GM21515 (cell line): ENCODE results near the gene KLRC2.
"Not testable (repeated sequence)": the region's sequence is repeated elsewhere in the genome, so short reads cannot be mapped to it uniquely, and the experiment has no call there.

Source experiments
- ATAC-seq: cut with Tn5 transposase; IDR thresholded peaks from one replicate; pipeline ENCODE4 v1.9.1; 2021; ENCODE audit not compliant: unreplicated experiment

Gene KLRC2

DNA sequence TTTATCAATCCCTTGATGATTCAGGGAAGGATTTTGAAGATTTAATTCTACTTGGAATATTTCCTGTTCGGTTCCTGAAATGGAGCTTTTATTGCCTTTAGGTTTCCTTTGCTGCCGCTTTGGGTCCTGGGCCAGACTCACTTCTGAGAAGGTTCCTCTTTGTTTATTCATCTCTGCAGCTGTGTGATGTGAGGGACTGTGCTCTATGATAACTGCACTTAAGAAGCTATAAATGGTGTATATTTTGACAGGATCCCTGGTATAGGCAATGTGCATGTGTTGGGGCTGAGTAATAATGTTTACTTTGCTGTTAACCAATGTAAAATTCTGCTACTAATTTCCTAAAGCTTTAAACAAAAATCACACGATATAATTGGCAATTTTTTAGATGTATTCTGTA, at the start of gene KLRC2:
TSS of gene KLRC2 (minus strand) at position 195 of the 400 bp plus-strand sequence. CDS start at position 171, 24 bp downstream.
- ATAC-seq: not testable (repeated sequence)

DNA sequence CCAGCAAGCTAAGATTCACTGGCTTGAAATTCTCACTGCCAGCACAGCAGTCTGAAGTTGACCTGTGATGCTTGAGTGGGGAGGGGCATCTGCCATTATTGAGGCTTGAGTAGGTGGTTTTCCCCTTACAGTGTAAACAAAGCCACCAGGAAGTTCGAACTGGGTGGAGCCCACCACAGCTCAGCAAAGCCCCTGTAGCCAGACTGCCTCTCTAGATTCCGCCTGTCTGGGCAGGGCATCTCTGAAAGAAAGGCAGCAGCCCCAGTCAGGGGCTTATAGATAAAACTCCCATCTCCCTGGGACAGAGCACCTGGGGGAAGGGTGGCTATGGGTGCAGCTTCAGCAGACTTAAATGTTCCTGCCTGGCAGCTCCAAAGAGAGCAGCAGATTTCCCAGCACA, 46.1 kb upstream of the KLRC2 start:
- ATAC-seq: not testable (repeated sequence)

DNA sequence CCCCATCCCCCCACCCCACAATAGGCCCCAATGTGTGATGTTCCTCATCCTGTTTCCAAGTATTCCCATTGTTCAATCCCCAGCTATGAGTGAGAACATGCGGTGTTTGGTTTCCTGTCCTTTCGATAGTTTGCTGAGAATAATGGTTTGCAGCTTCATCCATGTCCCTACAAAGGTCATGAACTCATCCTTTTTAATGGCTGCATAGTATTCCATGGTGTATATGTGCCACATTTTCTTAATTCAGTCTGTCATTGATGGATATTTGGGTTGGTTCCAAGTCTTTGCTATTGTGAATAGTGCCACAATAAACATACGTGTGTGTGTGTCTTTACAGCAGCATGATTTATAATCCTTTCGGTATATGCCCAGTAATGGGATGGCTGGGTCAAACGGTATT, 37.0 kb upstream of the KLRC2 start:
- ATAC-seq: not testable (repeated sequence)

DNA sequence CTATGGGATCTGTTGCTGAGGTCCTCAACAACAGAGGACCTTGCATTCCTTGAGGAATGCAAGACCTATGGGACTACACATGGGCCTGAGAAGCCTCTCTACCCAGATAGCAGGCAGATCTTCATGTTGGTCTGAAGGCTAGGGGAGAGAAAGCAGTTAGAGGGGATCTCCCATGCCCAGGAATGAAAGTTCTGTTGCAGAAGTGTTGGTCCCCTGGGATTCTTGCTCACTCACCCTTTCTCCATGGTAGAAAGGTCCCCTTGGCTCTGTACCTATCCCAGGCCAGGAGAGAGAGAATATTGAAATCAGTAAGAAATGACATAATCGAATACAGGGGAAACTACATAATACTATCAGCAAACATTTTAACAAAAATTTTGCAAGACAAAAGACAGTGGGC, 33.9 kb upstream of the KLRC2 start:
- no peak for ATAC-seq

DNA sequence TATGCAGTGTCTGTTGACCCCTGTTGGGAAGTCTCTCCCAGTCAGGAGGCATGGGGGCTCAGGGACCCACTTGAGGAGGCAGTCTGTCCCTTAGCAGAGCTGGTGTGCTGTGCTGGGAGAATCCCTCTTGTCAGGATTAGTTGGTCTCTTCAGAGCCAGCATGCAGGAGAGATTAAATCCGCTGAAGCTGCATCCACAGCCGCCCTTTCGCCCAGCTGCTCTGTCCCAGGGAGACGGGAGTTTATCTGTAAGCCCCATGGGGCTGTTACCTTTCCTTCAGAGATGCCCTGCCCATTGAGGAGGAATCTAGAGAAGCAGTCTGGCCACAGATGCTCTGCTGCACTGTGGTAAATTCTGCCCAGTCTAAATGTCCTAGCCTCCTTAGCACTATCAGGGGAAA, 30.5 kb upstream of the KLRC2 start:
- ATAC-seq: no peak

DNA sequence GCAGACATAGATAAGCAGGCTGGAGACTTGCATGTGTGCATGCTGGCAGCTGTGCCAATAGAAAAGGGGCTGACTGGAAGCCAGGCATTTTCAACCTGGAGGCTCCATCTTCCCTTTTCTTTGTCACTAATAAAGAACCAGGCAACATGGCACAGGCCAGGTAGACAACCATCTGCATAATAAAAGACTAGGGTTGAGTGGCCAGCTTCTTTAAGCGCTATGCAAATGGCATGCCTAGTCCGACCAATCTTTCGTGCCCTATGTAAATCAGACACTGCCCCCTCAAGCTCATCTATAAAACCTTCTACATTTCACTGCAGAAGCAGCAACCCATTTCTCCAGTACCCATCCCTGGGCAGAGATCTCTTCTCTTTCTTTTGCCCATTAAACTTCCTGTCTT, 21.9 kb upstream of the KLRC2 start:
- ATAC-seq: no peak

DNA sequence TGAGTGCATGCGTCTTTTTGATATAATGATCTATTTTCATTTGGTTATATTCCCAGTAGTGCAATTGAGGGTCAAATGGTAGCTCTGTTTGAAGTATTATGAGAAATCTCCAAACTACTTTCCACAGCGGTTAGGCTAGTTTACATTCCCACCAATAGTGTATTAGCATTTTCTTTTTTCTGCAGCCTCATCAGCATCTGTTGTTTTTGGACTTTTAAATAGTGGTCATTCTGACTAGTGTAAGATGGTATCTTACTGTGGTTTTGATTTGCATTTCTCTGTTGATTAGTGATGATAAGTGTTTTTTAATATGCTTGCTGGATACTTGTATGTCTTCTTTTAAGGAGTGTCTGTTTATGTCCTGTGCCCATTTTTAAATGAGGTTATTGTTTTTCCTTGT, 21.0 kb upstream of the KLRC2 start:
- no peak for ATAC-seq

DNA sequence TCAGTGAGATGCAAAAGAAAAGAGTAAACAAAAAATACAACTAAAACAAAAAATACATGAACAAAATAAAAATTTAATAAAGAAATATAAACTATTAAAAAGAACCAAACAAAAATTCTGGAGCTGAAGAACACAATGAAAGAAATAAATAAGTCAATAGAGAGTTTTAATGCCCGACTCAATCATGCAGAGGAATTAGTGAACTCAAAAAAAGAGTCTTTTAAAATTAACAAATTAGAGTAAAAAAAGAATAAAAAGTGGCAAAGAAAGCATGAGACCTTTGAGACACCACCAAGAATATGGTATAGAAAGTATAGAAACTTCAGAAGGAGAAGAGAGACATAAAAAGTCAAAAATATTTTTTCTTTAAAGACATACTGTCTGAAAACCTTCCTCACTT, 20.0 kb upstream of the KLRC2 start:
- no peak for ATAC-seq

DNA sequence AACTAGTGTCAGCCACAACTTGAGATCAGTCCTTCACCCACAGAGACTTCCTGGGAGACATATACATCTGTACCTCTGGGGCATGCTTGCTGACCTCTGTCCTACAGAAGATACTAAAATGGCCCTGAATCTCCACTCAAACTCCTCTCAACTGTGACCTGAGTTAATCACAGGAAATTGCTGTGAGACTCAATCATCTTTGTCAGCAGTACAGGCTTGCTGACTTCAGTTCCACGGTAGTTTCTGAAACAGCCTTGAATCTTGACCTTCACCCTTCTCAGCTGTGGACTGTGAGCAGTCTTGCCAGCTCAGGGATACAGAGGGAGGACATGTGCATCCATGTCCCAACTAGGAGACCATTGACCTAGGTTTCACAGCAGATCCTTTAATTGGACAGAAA, 18.7 kb upstream of the KLRC2 start:
- ATAC-seq: no peak

DNA sequence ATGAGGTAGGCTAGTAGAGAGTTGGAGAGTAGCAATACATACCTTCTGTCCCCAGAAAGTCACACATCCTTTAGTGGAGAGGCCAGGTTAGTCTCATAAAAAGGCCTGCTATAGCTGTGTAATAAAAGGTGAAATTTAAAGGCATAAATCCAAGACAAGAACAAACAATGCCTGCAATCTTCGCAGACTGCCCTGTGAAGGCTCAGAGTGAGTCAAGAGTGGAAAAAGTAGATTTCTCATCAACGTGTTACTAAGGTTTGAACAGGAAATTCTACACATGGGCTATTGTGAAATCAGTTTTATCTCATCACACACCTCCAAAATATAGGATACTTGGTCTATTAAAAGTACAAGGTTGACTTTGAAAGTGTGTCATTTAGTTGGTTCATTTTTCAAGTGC, 17.3 kb upstream of the KLRC2 start, which contains the start of gene KLRC1:
TSS of gene KLRC1 (minus strand) at position 222 of the 400 bp plus-strand sequence. CDS start 2,221 bp downstream, outside the sequence.
- ATAC-seq: no peak

DNA sequence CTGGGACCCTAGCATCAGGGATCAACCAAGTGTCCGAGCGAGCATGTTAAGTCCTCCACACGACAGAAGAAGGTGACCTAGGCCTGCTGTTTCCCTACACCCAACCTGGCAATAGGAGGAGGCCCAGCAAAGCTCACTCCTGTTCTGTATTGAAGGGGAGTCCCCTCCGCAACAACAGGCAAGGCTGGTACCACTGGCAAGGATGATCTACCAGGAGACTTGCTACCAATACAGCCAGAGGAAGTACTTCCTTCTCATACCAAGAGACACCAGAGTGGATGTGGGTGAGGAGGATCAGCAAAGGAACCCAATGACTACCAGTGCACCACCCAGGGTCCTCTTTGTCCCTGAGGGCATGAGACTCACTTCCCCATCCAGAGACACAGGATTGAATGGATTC, 12.4 kb upstream of the KLRC2 start:
- no peak for ATAC-seq

DNA sequence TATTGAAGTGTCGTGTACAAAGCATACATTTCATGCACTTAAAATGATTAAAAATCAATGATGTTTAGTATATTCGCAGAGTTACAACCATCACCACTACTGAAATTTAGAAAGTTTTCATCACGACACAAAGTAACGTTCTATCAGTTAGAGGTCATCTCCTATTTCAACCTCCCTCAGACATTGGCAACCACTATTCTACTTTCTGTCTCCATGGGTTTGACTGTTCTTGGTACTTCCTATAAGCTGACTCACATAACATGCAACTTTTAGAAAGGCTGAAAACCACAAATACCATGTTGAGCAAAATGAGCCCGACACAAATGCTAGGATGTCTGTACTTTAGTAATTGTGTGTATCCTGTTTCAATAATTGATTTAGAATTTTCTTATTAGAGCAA, 10.2 kb upstream of the KLRC2 start:
- ATAC-seq: not testable (repeated sequence)

DNA sequence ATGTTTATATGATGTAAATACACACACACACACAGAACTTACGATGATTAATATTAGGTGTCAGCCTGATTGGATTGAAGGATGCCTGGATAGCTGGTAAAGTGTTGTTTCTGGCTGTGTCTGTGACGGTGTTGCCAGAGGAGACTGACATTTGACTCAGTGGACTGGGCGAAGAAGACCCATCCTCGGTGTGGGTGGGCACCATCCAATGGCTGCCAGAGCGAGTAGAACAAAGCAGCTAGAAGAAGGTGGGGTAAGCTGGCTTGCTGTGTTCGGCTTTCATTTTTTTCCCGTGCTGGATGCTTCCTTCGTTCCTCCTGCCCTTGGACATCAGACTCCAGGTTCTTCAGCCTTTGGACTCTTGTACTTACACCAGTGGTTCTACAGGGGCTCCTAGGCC, 5.3 kb upstream of the KLRC2 start:
- ATAC-seq: not testable (repeated sequence)

DNA sequence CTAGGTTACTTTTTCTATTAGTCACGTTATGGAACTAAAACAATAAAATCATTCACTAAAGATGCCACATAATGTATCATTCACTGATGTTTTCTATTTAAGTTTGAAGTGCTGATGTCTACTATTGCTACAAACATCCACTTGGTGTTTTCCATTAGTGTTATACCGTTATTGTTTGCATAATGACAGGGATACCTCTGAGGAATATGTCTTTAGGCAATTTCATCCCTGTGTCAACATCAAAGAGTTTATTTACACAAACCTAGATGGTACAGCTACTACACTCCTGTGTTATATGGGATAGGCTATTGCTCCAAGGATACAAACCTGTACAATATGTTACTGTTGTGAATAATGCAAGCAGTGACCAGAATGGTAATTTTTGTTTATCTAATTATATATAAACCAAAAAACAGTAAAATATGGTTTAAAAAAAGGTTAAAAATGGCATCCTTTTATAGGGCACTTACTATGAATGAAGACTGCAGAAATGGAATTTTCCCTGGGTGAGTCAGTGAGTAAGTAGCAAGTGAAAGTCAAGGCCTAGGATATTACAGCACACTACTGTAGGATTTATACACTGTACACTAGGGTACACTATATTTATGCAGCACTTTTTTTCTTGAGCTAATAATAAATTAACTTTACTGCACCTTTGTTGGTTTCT, 3.9 kb upstream of the KLRC2 start:
- ATAC-seq: not testable (repeated sequence)

DNA sequence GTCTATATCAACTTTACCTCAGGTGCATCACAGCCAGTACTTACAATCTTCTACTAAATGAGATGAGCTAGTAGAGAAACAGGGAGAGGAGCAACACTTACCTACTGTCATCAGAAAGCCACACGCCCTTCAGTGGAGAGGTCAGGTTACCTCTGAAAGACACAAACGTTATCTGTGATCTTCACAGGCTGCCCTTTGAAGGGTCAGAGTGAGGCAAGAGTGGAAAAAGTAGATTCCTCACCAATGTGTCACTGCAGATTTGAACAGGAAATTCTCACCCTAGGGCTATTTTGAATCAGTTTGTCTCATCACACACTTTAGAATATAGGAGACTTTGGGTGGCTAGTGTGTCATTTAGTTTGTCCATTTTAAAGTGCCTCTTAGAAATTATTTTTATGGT, 1.8 kb upstream of the KLRC2 start:
- ATAC-seq: not testable (repeated sequence)

DNA sequence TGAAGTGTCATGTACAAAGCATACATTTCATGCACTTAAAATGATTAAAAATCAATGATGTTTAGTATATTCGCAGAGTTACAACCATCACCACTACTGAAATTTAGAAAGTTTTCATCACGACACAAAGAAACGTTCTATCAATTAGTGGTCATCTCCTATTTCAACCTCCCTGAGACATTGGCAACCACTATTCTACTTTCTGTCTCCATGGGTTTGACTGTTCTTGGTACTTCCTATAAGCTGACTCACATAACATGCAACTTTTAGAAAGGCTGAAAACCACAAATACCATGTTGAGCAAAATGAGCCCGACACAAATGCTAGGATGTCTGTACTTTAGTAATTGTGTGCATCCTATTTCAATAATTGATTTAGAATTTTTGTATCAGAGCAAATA, 5.2 kb downstream of the KLRC2 start:
- ATAC-seq: not testable (repeated sequence)

DNA sequence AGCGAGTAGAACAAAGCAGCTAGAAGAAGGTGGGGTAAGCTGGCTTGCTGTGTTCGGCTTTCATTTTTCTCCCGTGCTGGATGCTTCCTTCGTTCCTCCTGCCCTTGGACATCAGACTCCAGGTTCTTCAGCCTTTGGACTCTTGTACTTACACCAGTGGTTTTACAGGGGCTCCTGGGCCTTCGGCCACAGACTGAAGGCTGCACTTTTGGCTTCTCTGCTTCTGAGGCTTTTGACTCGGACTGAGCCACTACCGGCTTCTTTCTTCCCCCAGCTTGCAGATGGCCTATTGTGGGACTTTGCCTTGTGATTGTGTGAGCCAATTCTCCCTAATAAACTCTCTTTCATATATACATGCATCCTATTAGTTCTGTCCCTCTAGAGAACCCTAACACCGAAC, 9.9 kb downstream of the KLRC2 start:
- not testable (repeated sequence) for ATAC-seq

DNA sequence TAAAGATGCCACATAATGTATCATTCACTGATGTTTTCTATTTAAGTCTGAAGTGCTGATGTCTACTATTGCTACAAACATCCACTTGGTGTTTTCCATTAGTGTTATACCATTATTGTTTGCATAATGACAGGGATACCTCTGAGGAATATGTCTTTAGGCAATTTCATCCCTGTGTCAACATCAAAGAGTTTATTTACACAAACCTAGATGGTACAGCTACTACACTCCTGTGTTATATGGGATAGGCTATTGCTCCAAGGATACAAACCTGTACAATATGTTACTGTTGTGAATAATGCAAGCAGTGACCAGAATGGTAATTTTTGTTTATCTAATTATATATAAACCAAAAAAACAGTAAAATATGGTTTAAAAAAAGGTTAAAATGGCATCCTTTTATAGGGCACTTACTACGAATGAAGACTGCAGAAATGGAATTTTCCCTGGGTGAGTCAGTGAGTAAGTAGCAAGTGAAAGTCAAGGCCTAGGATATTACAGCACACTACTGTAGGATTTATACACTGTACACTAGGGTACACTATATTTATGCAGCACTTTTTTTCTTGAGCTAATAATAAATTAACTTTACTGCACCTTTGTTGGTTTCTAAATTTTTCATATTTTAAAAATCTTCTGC, 11.4 kb downstream of the KLRC2 start:
- ATAC-seq: not testable (repeated sequence)

DNA sequence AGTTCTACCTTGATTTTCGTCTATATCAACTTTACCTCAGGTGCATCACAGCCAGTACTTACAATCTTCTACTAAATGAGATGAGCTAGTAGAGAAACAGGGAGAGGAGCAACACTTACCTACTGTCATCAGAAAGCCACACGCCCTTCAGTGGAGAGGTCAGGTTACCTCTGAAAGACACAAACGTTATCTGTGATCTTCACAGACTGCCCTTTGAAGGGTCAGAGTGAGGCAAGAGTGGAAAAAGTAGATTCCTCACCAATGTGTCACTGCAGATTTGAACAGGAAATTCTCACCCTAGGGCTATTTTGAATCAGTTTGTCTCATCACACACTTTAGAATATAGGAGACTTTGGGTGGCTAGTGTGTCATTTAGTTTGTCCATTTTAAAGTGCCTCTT, 13.7 kb downstream of the KLRC2 start:
- not testable (repeated sequence) for ATAC-seq

DNA sequence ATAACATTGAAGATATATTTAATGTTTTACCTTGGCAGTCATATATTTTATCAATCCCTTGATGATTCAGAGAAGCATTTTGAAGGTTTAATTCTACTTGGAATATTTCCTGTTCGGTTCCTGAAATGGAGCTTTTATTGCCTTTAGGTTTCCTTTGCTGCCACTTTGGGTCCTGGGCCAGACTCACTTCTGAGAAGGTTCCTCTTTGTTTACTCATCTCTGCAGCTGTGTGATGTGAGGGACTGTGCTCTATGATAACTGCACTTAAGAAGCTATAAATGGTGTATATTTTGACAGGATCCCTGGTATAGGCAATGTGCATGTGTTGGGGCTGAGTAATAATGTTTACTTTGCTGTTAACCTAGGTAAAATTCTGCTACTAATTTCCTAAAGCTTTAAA, 15.5 kb downstream of the KLRC2 start, which contains the start of gene KLRC3:
TSS of gene KLRC3 (minus strand) at position 262 of the 400 bp plus-strand sequence. CDS start at position 217, 45 bp downstream.
- ATAC-seq: not testable (repeated sequence)

DNA sequence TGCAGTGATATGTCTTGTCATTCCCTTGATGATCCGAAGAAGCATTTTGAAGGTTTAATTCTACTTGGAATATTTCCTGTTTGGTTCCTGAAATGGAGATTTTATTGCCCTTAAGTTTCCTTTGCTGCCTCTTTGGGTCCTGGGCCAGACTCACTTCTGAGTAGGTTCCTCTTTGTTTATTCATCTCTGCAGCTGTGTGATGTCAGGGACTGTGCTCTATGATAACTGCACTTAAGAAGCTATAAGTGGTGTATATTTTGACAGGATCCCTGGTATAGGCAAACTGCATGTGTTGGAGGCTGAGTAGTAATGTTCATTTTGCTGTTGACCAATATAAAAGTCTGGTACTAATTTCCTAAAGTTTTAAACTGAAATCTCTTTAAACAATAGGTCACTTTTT, 26.4 kb downstream of the KLRC2 start, which contains the start of gene KLRC4:
TSS of gene KLRC4 (minus strand) at position 366 of the 400 bp plus-strand sequence. CDS start at position 184, 182 bp downstream.
- no peak for ATAC-seq

DNA sequence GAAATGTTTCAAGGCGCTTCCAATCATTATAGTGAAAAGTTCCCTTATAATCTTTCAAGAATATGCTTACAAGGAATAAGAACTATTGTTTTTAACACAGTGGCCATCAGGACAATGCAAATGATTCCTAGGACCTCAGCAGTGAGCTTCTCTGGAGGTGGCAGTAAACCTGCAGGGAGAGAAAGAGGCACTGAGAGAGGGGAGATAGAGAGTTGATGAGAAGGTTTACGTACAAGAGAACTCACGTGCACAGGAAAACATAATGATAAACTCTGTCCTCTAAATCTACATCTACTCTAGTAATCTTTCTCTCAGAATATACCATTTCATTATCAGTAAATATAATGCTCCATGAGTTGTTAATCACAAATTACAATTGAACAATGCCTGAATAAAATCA, 27.0 kb downstream of the KLRC2 start:
- ATAC-seq: no peak
